ENCODE measurements around the gene BICD1.

Gene BICD1

GRCh38 chr12:32285489-32285888, 178.8 kb downstream of the BICD1 start:
- no peak for DNase-seq

GRCh38 chr12:32290411-32290810, 183.8 kb downstream of the BICD1 start:
- DNase-seq: no peak

- no peak for DNase-seq
Measured at GRCh38 chr12:32292151-32292550, 185.5 kb downstream of the BICD1 start.

- no peak for DNase-seq
Measured at GRCh38 chr12:32293808-32294419, 187.3 kb downstream of the BICD1 start.

GRCh38 chr12:32296567-32296966, 189.9 kb downstream of the BICD1 start:
- no peak for DNase-seq

GRCh38 chr12:32298917-32299316, 192.3 kb downstream of the BICD1 start:
- no peak for DNase-seq

GRCh38 chr12:32301216-32301615, 194.6 kb downstream of the BICD1 start:
- DNase-seq: no peak

GRCh38 chr12:32302218-32303173, 195.8 kb downstream of the BICD1 start:
- peak in 1 of 5 donors; percentile 25 for DNase-seq

GRCh38 chr12:32303174-32303549, 196.5 kb downstream of the BICD1 start:
- no peak for DNase-seq

- DNase-seq: peak in 1 of 5 donors; percentile 12
Measured at GRCh38 chr12:32305163-32305562, 198.5 kb downstream of the BICD1 start.

GRCh38 chr12:32307326-32307725, 200.7 kb downstream of the BICD1 start:
- DNase-seq: no peak

GRCh38 chr12:32309811-32310736, 203.4 kb downstream of the BICD1 start:
- DNase-seq: no peak

- DNase-seq: peak in 1 of 5 donors; percentile 52
Measured at GRCh38 chr12:32312049-32312670, 205.5 kb downstream of the BICD1 start.

- no peak for DNase-seq
Measured at GRCh38 chr12:32322354-32322753, 215.7 kb downstream of the BICD1 start.

GRCh38 chr12:32331133-32331532, 224.5 kb downstream of the BICD1 start:
- no peak for DNase-seq

GRCh38 chr12:32332446-32332845, 225.8 kb downstream of the BICD1 start:
- DNase-seq: no peak

GRCh38 chr12:32334371-32334777, 227.7 kb downstream of the BICD1 start:
- peak in 1 of 5 donors; percentile 64 for DNase-seq

- no peak for DNase-seq
Measured at GRCh38 chr12:32336261-32336660, 229.6 kb downstream of the BICD1 start.

- no peak for DNase-seq
Measured at GRCh38 chr12:32343496-32343895, 236.8 kb downstream of the BICD1 start.

GRCh38 chr12:32344047-32344446, 237.4 kb downstream of the BICD1 start:
- no peak for DNase-seq

- no peak for DNase-seq
Measured at GRCh38 chr12:32353540-32353939, 246.9 kb downstream of the BICD1 start.

GRCh38 chr12:32357601-32358249, 251.1 kb downstream of the BICD1 start:
- no peak for DNase-seq

All from T-helper 1 cell (primary cell).